Thoracic aorta (tissue), 2 donors: ENCODE results near the gene NLRP3. TPM values are rescaled to one million over a fixed set of nuclear protein-coding genes. Genes with fewer than 3 reads are reported as not detected.
A peak's percentile ranks its signal among the peaks of the same experiment; 100 is the strongest.

Source experiments
- ATAC-seq: fragments of 150-250 bp; one replicate; pipeline ENCODE4 v1.8.0; 2017; ENCODE audit warnings: low read depth; ENCODE audit not compliant: insufficient number of reproducible peaks, low FRiP score
- DNase-seq: peaks from one replicate; pipeline ENCODE4 v3.0.0-alpha.2; 2020; ENCODE audit warnings: low spot score
- H3K27ac ChIP-seq, 2 donors: fragments of 200-600 bp; sonication (generic); 1 replicate in 1 of 2; 2 replicates in 1 of 2; pipeline ENCODE4 v1.5.1; 2016; ENCODE audit warnings: mild to moderate bottlenecking in 2 of 2, moderate library complexity in 2 of 2
- H3K27me3 ChIP-seq: fragments of 200-600 bp; sonication (generic); replicated peaks from 2 replicates; pipeline ENCODE4 v1.6.0; 2016; ENCODE audit warnings: mild to moderate bottlenecking; ENCODE audit not compliant: insufficient read depth
- H3K36me3 ChIP-seq: fragments of 200-600 bp; sonication (generic); one replicate; pipeline ENCODE4 v1.5.1; 2016
- H3K4me1 ChIP-seq, 2 donors: fragments of 200-600 bp; sonication (generic); 1 replicate in 1 of 2; 2 replicates in 1 of 2; pipeline versions ENCODE4 v1.5.1 to v1.6.0; 2016; ENCODE audit warnings: low read depth in 2 of 2, mild to moderate bottlenecking in 1 of 2; ENCODE audit not compliant: control insufficient read depth in 1 of 2
- H3K4me3 ChIP-seq: fragments of 200-600 bp; sonication (generic); 2 replicates; pipeline ENCODE4 v1.5.1; 2016; ENCODE audit warnings: mild to moderate bottlenecking
- H3K9me3 ChIP-seq: fragments of 200-600 bp; sonication (generic); 2 replicates; pipeline ENCODE4 v1.5.1; 2016
- CTCF ChIP-seq: fragments of 200-600 bp; sonication (generic); IDR thresholded peaks from one replicate; pipeline ENCODE4 v1.5.1; 2019; ENCODE audit warnings: antibody characterized with exemption
- total RNA-seq, 2 donors: library from RNA; depleted of rRNA; stranded (reverse); fragments of >200 nt; gene quantifications; one replicate each; pipeline versions ENCODE4 v1.1.0 to v1.2.3, GENCODE V29; 2016

NLRP3 gene
- total RNA-seq, 2 donors from 2014 or later = 5.1 to 8.9 TPM

- Histone ChIP-seq H3K27me3 (no peaks in the 10 kb centered on the region), H3K4me3 (peak overlapping the region; percentile 77), H3K27ac (no peak overlapping the region), H3K4me1 (peaks cover 3 to 6% of the 10 kb centered on the region in 2 donors), H3K36me3 (no peaks in the 10 kb centered on the region), H3K9me3 (no peaks in the 10 kb centered on the region)
- no peak for TF ChIP-seq CTCF
- no peak for ATAC-seq
- DNase-seq = no peak
Observed at GRCh38 chr1:247448107-247448791, 32.3 kb downstream of the NLRP3 start.

GRCh38 chr1:247451388-247452010 lies 35.5 kb downstream of the NLRP3 start:
- DNase-seq (no peak), ATAC-seq (no peak)
- no peaks in the 10 kb centered on the region for H3K27me3 ChIP-seq
- no peaks in the 10 kb centered on the region for H3K9me3 ChIP-seq
- no peaks in the 10 kb centered on the region for H3K36me3 ChIP-seq
- no peak overlapping the region for H3K4me3 ChIP-seq
- H3K27ac ChIP-seq = no peak overlapping the region
- peaks cover 3 to 6% of the 10 kb centered on the region in 2 donors for H3K4me1 ChIP-seq
- no peak for TF ChIP-seq CTCF

GRCh38 chr1:247452447-247453039 lies 36.6 kb downstream of the NLRP3 start:
- H3K27ac ChIP-seq = no peak overlapping the region
- no peak for TF ChIP-seq CTCF

GRCh38 chr1:247453245-247453644 lies 37.3 kb downstream of the NLRP3 start:
- no peak for ATAC-seq
- Histone ChIP-seq H3K36me3 (no peaks in the 10 kb centered on the region), H3K27me3 (no peaks in the 10 kb centered on the region), H3K4me3 (no peak overlapping the region), H3K27ac (no peak overlapping the region), H3K4me1 (peaks cover 3 to 6% of the 10 kb centered on the region in 2 donors), H3K9me3 (no peaks in the 10 kb centered on the region)
- TF ChIP-seq CTCF = no peak
- no peak for DNase-seq

More at GRCh38 chr1:247452447-247453039, 36.6 kb downstream of the NLRP3 start:
- Histone ChIP-seq H3K36me3 (no peaks in the 10 kb centered on the region), H3K9me3 (no peaks in the 10 kb centered on the region), H3K27me3 (no peaks in the 10 kb centered on the region), H3K4me1 (peaks cover 3 to 6% of the 10 kb centered on the region in 2 donors), H3K4me3 (no peak overlapping the region)
- DNase-seq (no peak), ATAC-seq (no peak)

GRCh38 chr1:247453997-247454396 lies 38.0 kb downstream of the NLRP3 start:
- H3K4me3 ChIP-seq = no peak overlapping the region
- H3K27me3 ChIP-seq = no peaks in the 10 kb centered on the region
- H3K36me3 ChIP-seq = no peaks in the 10 kb centered on the region
- H3K9me3 ChIP-seq = no peaks in the 10 kb centered on the region
- ATAC-seq = no peak
- TF ChIP-seq CTCF = no peak
- no peak overlapping the region for H3K27ac ChIP-seq
- H3K4me1 ChIP-seq = no peaks in the 10 kb centered on the region
- no peak for DNase-seq
